Measurements from ENCODE around the gene GMDS.

DNA sequence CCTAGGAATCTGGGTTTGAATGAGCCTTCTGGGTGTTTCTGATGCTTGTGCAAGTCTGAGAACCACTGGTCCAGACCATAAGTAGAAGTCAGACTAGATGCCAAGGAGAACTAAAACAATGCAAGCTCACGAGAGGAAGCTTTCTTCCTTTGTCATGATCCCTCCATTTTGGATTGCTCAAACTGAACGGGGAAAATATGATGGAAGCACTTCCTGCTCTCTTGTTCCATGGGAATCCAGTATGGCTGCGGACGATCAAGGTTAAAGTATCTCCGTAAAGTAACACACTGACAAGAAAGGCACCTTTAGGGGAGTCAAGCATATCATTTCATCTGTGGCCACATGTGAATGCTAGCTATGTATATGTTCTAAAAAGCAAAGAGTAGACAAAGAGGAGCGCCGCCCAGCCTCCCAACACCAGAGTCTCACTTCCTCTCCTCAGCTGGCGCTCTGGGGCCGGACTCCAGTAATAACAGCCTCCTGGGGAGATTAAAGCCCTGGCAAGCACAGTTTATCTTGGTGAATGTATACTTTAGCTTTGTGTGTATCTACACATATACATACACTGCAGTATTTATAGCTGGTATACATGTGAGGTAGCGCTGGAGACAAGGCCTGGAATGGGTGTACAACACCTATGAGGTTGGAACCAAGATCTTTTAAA lies 547.6 kb downstream of the GMDS start:
- TF ChIP-seq, protein P1, sequence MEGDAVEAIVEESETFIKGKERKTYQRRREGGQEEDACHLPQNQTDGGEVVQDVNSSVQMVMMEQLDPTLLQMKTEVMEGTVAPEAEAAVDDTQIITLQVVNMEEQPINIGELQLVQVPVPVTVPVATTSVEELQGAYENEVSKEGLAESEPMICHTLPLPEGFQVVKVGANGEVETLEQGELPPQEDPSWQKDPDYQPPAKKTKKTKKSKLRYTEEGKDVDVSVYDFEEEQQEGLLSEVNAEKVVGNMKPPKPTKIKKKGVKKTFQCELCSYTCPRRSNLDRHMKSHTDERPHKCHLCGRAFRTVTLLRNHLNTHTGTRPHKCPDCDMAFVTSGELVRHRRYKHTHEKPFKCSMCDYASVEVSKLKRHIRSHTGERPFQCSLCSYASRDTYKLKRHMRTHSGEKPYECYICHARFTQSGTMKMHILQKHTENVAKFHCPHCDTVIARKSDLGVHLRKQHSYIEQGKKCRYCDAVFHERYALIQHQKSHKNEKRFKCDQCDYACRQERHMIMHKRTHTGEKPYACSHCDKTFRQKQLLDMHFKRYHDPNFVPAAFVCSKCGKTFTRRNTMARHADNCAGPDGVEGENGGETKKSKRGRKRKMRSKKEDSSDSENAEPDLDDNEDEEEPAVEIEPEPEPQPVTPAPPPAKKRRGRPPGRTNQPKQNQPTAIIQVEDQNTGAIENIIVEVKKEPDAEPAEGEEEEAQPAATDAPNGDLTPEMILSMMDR (conservative IDR thresholded peaks at IDR 0.05; ENCODE audit: low read length) = no peak
- no peak for TF ChIP-seq EZH2phosphoT487 (IDR thresholded peaks at IDR 0.05; ENCODE audit: borderline replicate concordance)

All from Loucy (cell line).